ENCODE results near the gene SRPK1.

Gene SRPK1

GRCh38 chr6:35810971-35811698, 109.8 kb downstream of the SRPK1 start:
- no peak for DNase-seq

DNA sequence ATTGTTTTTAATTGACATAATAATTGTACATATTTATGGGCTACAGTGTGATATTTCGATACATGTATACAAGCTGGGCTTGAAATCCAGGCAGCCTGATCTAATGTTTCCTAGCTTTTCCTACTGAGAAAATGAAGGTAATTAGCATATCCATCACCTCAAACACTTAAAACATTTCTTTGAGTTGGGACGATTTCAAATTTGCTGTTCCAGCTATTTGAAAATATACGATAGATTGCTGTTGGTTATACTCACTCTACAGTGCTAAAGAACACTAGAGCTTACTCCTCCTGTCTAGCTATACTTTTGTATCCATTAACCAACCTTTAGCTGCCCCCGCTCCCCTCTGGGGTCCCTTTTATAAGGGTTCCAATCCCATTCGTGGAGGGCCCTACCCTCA, 111.1 kb downstream of the SRPK1 start:
- DNase-seq, result no peak

GRCh38 chr6:35808688-35809087, 112.2 kb downstream of the SRPK1 start:
- no peak for DNase-seq

GRCh38 chr6:35804996-35805736, 115.7 kb downstream of the SRPK1 start, which contains the start of gene LHFPL5:
LHFPL5 (plus strand) TSS chr6:35805352; CDS start chr6:35805671, 319 bp downstream.
- peak; percentile 8 for DNase-seq

GRCh38 chr6:35801148-35801547, 119.8 kb downstream of the SRPK1 start:
- DNase-seq, result no peak

DNA sequence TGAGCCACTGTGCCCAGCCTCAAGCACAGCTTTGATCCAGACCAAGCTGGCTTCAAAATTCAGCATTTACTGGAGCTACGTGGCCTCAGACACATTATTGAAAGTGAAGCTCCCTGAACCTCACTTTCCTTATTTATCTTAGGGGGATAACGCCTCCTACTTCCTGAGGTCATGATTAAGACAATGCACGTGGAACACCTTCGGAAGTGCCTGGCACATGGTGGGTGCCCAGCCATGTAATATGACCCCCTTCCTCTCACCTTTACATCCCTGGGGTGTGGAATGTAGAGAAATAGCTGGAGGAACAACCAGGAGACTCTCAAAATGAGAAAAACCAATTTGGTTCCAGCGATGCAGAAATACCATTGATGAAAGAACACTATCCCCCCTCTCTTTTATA, 122.2 kb downstream of the SRPK1 start:
- no peak for DNase-seq

DNA sequence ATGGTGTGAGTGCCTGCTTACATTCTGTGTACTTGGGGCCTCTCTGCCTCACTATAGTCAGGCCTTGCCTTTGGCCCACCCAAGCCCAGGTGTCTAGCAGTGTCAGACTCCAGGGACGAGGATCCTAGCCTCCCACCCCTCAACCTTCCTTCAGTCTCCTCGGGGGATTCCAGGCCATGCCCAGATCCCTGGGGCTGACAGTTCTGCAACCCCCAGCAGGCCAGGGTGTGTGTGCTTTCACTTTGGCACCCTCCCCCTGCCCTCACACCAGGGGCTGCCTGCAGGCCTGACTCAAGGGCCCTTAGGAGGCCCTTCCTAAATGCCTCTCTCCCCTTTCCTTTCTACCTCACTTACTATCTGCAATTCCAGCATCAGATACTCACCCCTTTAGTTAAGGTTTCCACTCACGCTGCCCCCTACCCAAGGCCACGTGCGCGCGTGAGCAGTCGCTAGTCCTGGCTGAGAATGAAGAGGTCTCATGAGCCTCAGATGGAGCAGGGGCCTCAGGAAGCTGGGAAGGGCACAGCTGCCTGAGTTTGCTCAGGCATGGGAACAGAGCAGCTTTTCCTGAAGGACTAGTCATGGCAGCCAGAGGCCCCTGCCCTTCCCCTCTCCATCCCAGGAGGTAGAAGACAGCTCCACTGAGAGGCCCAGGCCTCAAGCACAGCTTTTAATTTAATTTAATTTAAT, 122.9 kb downstream of the SRPK1 start:
- DNase-seq, result no peak

- DNase-seq, result no peak
These were observed 124.7 kb downstream of the SRPK1 start for GRCh38 chr6:35796236-35796635.

DNA sequence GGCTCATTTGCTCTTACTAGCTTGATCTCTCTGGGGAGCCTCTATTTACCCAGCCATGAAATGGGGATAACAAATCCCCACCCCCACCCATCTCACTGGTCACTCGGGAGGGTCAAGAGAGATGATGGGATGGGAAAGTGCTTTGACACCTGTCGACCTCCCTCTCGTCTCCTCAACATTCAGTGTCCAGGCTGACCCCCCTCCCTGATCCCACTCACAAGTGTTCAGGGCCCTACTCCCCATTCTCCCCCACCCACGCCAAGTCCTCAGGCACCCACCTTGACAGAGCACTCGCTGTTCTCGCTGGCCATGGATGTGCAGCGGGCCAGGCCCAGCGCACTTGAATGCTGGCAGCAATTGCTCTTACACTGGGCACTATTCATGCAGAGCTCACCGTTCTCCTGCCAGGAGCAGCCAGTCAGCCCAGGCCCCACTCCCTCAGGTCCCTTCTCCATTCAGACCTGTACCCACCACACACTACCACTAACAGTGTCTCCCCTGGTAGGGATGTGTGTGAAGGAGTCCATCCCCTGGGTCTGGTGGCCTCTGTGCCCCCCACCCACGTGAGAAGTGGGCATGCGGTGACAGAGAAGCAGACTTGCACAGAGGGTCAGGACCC, 125.3 kb downstream of the SRPK1 start:
- DNase-seq, result no peak

GRCh38 chr6:35794536-35795452, 126.1 kb downstream of the SRPK1 start:
- DNase-seq, result no peak

GRCh38 chr6:35790683-35791082, 130.2 kb downstream of the SRPK1 start:
- no peak for DNase-seq

- no peak for DNase-seq
These were observed 132.4 kb downstream of the SRPK1 start for GRCh38 chr6:35788423-35788982.

GRCh38 chr6:35787266-35788218, 133.4 kb downstream of the SRPK1 start:
- no peak for DNase-seq

GRCh38 chr6:35786810-35787209, 134.1 kb downstream of the SRPK1 start:
- no peak for DNase-seq

DNA sequence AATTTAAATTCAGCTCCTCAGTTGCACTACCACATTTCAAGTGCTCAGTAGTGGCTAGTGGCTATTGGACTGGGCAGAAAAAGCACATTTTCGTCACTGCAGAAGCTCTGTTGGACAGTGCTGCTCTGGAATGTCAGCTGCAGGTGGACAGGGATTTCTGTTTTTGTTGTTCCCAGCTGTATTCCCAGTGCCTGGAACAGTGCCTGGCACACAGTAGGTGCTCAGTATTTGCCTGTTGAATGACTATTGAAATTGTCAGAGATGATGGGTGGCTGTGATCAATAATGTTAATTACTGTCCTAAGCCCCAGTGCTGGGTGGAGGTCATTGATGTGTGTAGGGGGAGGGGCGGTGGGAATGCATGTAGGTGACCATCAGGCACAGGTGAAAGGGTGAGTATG, 134.6 kb downstream of the SRPK1 start:
- DNase-seq, result no peak

DNA sequence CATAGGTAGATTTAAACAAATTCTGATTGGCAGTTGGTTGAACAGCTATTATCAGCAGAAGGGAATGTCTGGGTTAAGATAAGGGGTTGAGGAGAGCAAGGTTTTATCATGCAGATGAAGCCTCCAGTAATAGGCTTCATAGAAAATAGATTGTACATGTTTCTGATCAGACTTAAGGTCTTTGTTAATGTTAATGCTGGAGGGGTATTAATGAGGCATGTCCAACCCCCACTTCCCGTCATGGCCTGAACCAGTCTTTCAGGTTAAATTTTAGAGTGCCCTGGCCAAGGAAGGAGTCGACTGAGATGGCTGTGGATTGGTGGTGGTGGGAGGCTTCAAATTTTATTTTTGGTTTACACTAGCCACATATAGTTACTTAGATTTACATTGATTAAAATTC, 136.7 kb downstream of the SRPK1 start:
- DNase-seq, result no peak

All from effector CD4-positive, alpha-beta T cell (primary cell).